Frontal cortex (tissue), 4 donors: ENCODE results near the gene DNAJC15. TPM values are rescaled to one million over a fixed set of nuclear protein-coding genes. Genes with fewer than 3 reads are reported as not detected.

ENCODE experiments used
- DNase-seq, 2 donors: peaks; one replicate each; pipeline ENCODE4 v3.0.0; 2012; ENCODE audit warnings: low spot score in 2 of 2
- FAIRE-seq: peaks from 2 replicates; lab custom pipeline; 2012; peaks lifted over from hg19 to GRCh38; lab: Jason Lieb, UNC
- total RNA-seq: library from RNA; depleted of rRNA; stranded (reverse); fragments of >200 nt; gene quantifications from one replicate; pipeline ENCODE4 v1.2.3, GENCODE V29; 2014
- donor health status: control.
- donor health status: control.
- donor health status: control.

DNAJC15 gene
- total RNA-seq, 1 donor from 2014 or later: 26.1 TPM

- DNase-seq (no peak), FAIRE-seq (no peak)
Observed at GRCh38 chr13:43078399-43078798, 55.0 kb downstream of the DNAJC15 start.

GRCh38 chr13:43079392-43079931, 56.1 kb downstream of the DNAJC15 start:
- no peak for FAIRE-seq
- no peak for DNase-seq

GRCh38 chr13:43080199-43080598, 56.8 kb downstream of the DNAJC15 start:
- DNase-seq: no peak
- FAIRE-seq: no peak

GRCh38 chr13:43081866-43082265, 58.5 kb downstream of the DNAJC15 start:
- DNase-seq: no peak
- FAIRE-seq: no peak

- DNase-seq (no peak), FAIRE-seq (no peak)
Observed at GRCh38 chr13:43083750-43084149, 60.4 kb downstream of the DNAJC15 start.

GRCh38 chr13:43085545-43085944, 62.2 kb downstream of the DNAJC15 start:
- peak in 1 of 2 donors; percentile 12 for DNase-seq
- FAIRE-seq: peak; percentile 89

GRCh38 chr13:43086181-43086580, 62.8 kb downstream of the DNAJC15 start:
- FAIRE-seq (no peak), DNase-seq (no peak)

- DNase-seq (no peak), FAIRE-seq (no peak)
Observed at GRCh38 chr13:43088093-43088511, 64.7 kb downstream of the DNAJC15 start.

- DNase-seq: no peak
- no peak for FAIRE-seq
Observed at GRCh38 chr13:43089912-43090498, 66.6 kb downstream of the DNAJC15 start.

- DNase-seq: no peak
- FAIRE-seq: no peak
Observed at GRCh38 chr13:43094901-43095300, 71.5 kb downstream of the DNAJC15 start.

- no peak for DNase-seq
- FAIRE-seq: no peak
Observed at GRCh38 chr13:43095771-43096719, 72.7 kb downstream of the DNAJC15 start.

GRCh38 chr13:43100667-43101066, 77.3 kb downstream of the DNAJC15 start:
- no peak for DNase-seq
- no peak for FAIRE-seq

GRCh38 chr13:43102304-43102703, 78.9 kb downstream of the DNAJC15 start:
- FAIRE-seq (no peak), DNase-seq (no peak)

- FAIRE-seq (no peak), DNase-seq (no peak)
Observed at GRCh38 chr13:43107780-43108179, 84.4 kb downstream of the DNAJC15 start.

- FAIRE-seq (no peak), DNase-seq (no peak)
Observed at GRCh38 chr13:43110036-43110435, 86.7 kb downstream of the DNAJC15 start.

GRCh38 chr13:43110658-43111057, 87.3 kb downstream of the DNAJC15 start:
- no peak for FAIRE-seq

GRCh38 chr13:43111559-43112400, 88.4 kb downstream of the DNAJC15 start:
- FAIRE-seq (no peak), DNase-seq (no peak)

More at GRCh38 chr13:43110658-43111057, 87.3 kb downstream of the DNAJC15 start:
- no peak for DNase-seq

- FAIRE-seq: no peak
- DNase-seq: no peak
Observed at GRCh38 chr13:43113603-43114002, 90.2 kb downstream of the DNAJC15 start.

- FAIRE-seq: no peak
- DNase-seq: no peak
Observed at GRCh38 chr13:43114504-43114903, 91.1 kb downstream of the DNAJC15 start.

- DNase-seq: no peak
Observed at GRCh38 chr13:43115141-43115540, 91.8 kb downstream of the DNAJC15 start.

More at GRCh38 chr13:43115141-43115540, 91.8 kb downstream of the DNAJC15 start:
- no peak for FAIRE-seq
